ENCODE data around the gene AMPH.
"Not testable (repeated sequence)": the region's sequence is repeated elsewhere in the genome, so short reads cannot be mapped to it uniquely, and the experiment has no call there.

The AMPH gene

GRCh38 chr7:38580485-38580884, 50.7 kb downstream of the AMPH start:
- FAIRE-seq: no peak
- no peak for TF ChIP-seq TAF1 (IDR thresholded peaks at IDR 0.05; ENCODE audit: low read depth, low read length)
- no peak for TF ChIP-seq POLR2AphosphoS5 (IDR thresholded peaks at IDR 0.05; ENCODE audit: low read depth, low read length)
- TF ChIP-seq POU2F2 (IDR thresholded peaks at IDR 0.05; ENCODE audit: low read depth, low read length): no peak
- no peak for TF ChIP-seq POLR2A (IDR thresholded peaks at IDR 0.05; ENCODE audit: low read depth, low read length)
- no peak for TF ChIP-seq SPI1 (IDR thresholded peaks at IDR 0.05; ENCODE audit: low read depth, low read length)
- TF ChIP-seq PAX5 (IDR thresholded peaks at IDR 0.05; ENCODE audit: insufficient read depth, low read length, severe bottlenecking): no peak
- DNase-seq (ENCODE audit: insufficient read length, low spot score): no peak

GRCh38 chr7:38574086-38574485, 57.1 kb downstream of the AMPH start:
- FAIRE-seq (no peak), DNase-seq (ENCODE audit: insufficient read length, low spot score) (no peak)
- TF ChIP-seq POLR2A (IDR thresholded peaks at IDR 0.05; ENCODE audit: low read depth, low read length): no peak
- no peak for TF ChIP-seq TAF1 (IDR thresholded peaks at IDR 0.05; ENCODE audit: low read depth, low read length)
- no peak for TF ChIP-seq PAX5 (IDR thresholded peaks at IDR 0.05; ENCODE audit: insufficient read depth, low read length, severe bottlenecking)
- TF ChIP-seq SPI1 (IDR thresholded peaks at IDR 0.05; ENCODE audit: low read depth, low read length): no peak
- no peak for TF ChIP-seq POLR2AphosphoS5 (IDR thresholded peaks at IDR 0.05; ENCODE audit: low read depth, low read length)
- TF ChIP-seq POU2F2 (IDR thresholded peaks at IDR 0.05; ENCODE audit: low read depth, low read length): no peak

GRCh38 chr7:38571620-38572019, 59.6 kb downstream of the AMPH start:
- not testable (repeated sequence) for DNase-seq (ENCODE audit: insufficient read length, low spot score)

GRCh38 chr7:38568497-38568896, 62.7 kb downstream of the AMPH start:
- TF ChIP-seq POLR2A (IDR thresholded peaks at IDR 0.05; ENCODE audit: low read depth, low read length) (no peak), TAF1 (IDR thresholded peaks at IDR 0.05; ENCODE audit: low read depth, low read length) (no peak), SPI1 (IDR thresholded peaks at IDR 0.05; ENCODE audit: low read depth, low read length) (no peak), PAX5 (IDR thresholded peaks at IDR 0.05; ENCODE audit: insufficient read depth, low read length, severe bottlenecking) (no peak), POU2F2 (IDR thresholded peaks at IDR 0.05; ENCODE audit: low read depth, low read length) (no peak), POLR2AphosphoS5 (IDR thresholded peaks at IDR 0.05; ENCODE audit: low read depth, low read length) (no peak)
- no peak for DNase-seq (ENCODE audit: insufficient read length, low spot score)
- no peak for FAIRE-seq

More at GRCh38 chr7:38571620-38572019, 59.6 kb downstream of the AMPH start:
- not testable (repeated sequence) for FAIRE-seq

GRCh38 chr7:38565289-38565688, 65.9 kb downstream of the AMPH start:
- DNase-seq (ENCODE audit: insufficient read length, low spot score): no peak
- TF ChIP-seq POU2F2 (IDR thresholded peaks at IDR 0.05; ENCODE audit: low read depth, low read length): no peak
- TF ChIP-seq POLR2A (IDR thresholded peaks at IDR 0.05; ENCODE audit: low read depth, low read length): no peak
- no peak for TF ChIP-seq PAX5 (IDR thresholded peaks at IDR 0.05; ENCODE audit: insufficient read depth, low read length, severe bottlenecking)
- no peak for TF ChIP-seq SPI1 (IDR thresholded peaks at IDR 0.05; ENCODE audit: low read depth, low read length)
- no peak for FAIRE-seq

GRCh38 chr7:38563741-38564140, 67.4 kb downstream of the AMPH start:
- TF ChIP-seq PAX5 (IDR thresholded peaks at IDR 0.05; ENCODE audit: insufficient read depth, low read length, severe bottlenecking) (no peak), SPI1 (IDR thresholded peaks at IDR 0.05; ENCODE audit: low read depth, low read length) (no peak), POU2F2 (IDR thresholded peaks at IDR 0.05; ENCODE audit: low read depth, low read length) (no peak), POLR2A (IDR thresholded peaks at IDR 0.05; ENCODE audit: low read depth, low read length) (no peak), POLR2AphosphoS5 (IDR thresholded peaks at IDR 0.05; ENCODE audit: low read depth, low read length) (no peak)
- DNase-seq (ENCODE audit: insufficient read length, low spot score) (no peak), FAIRE-seq (no peak)

- TF ChIP-seq POLR2AphosphoS5 (IDR thresholded peaks at IDR 0.05; ENCODE audit: low read depth, low read length) (no peak), PAX5 (IDR thresholded peaks at IDR 0.05; ENCODE audit: insufficient read depth, low read length, severe bottlenecking) (no peak), POU2F2 (IDR thresholded peaks at IDR 0.05; ENCODE audit: low read depth, low read length) (no peak), SPI1 (IDR thresholded peaks at IDR 0.05; ENCODE audit: low read depth, low read length) (no peak), POLR2A (IDR thresholded peaks at IDR 0.05; ENCODE audit: low read depth, low read length) (no peak), TAF1 (IDR thresholded peaks at IDR 0.05; ENCODE audit: low read depth, low read length) (no peak)
- no peak for DNase-seq (ENCODE audit: insufficient read length, low spot score)
- FAIRE-seq: no peak
Measured at GRCh38 chr7:38561166-38561565, 70.0 kb downstream of the AMPH start.

GRCh38 chr7:38558761-38559345, 72.3 kb downstream of the AMPH start:
- TF ChIP-seq POLR2A (IDR thresholded peaks at IDR 0.05; ENCODE audit: low read depth, low read length) (no peak), TAF1 (IDR thresholded peaks at IDR 0.05; ENCODE audit: low read depth, low read length) (no peak), POU2F2 (IDR thresholded peaks at IDR 0.05; ENCODE audit: low read depth, low read length) (no peak), PAX5 (IDR thresholded peaks at IDR 0.05; ENCODE audit: insufficient read depth, low read length, severe bottlenecking) (no peak), POLR2AphosphoS5 (IDR thresholded peaks at IDR 0.05; ENCODE audit: low read depth, low read length) (no peak), SPI1 (IDR thresholded peaks at IDR 0.05; ENCODE audit: low read depth, low read length) (no peak)
- FAIRE-seq: no peak
- DNase-seq (ENCODE audit: insufficient read length, low spot score): no peak

GRCh38 chr7:38554586-38554985, 76.6 kb downstream of the AMPH start:
- DNase-seq (ENCODE audit: insufficient read length, low spot score) (no peak), FAIRE-seq (no peak)
- TF ChIP-seq PAX5 (IDR thresholded peaks at IDR 0.05; ENCODE audit: insufficient read depth, low read length, severe bottlenecking) (no peak), TAF1 (IDR thresholded peaks at IDR 0.05; ENCODE audit: low read depth, low read length) (no peak), SPI1 (IDR thresholded peaks at IDR 0.05; ENCODE audit: low read depth, low read length) (no peak)

GRCh38 chr7:38550836-38551235, 80.3 kb downstream of the AMPH start:
- TF ChIP-seq POLR2AphosphoS5 (IDR thresholded peaks at IDR 0.05; ENCODE audit: low read depth, low read length): no peak
- no peak for FAIRE-seq

GRCh38 chr7:38548605-38549004, 82.6 kb downstream of the AMPH start:
- no peak for DNase-seq (ENCODE audit: insufficient read length, low spot score)
- FAIRE-seq: no peak
- TF ChIP-seq PAX5 (IDR thresholded peaks at IDR 0.05; ENCODE audit: insufficient read depth, low read length, severe bottlenecking) (no peak), SPI1 (IDR thresholded peaks at IDR 0.05; ENCODE audit: low read depth, low read length) (no peak), POU2F2 (IDR thresholded peaks at IDR 0.05; ENCODE audit: low read depth, low read length) (no peak), POLR2AphosphoS5 (IDR thresholded peaks at IDR 0.05; ENCODE audit: low read depth, low read length) (no peak), TAF1 (IDR thresholded peaks at IDR 0.05; ENCODE audit: low read depth, low read length) (no peak), POLR2A (IDR thresholded peaks at IDR 0.05; ENCODE audit: low read depth, low read length) (no peak)

More at GRCh38 chr7:38550836-38551235, 80.3 kb downstream of the AMPH start:
- no peak for DNase-seq (ENCODE audit: insufficient read length, low spot score)

All from GM12891 (cell line).